Epithelial cell of prostate (primary cell): ENCODE measurements around the gene LARP1.

Experiments used
- DNase-seq: peaks from one replicate; pipeline ENCODE4 v3.0.0-alpha.2; 2011; ENCODE audit warnings: low read depth, low spot score
- H3K27ac ChIP-seq: fragments of 450-650 bp; 2 replicates; pipeline ENCODE4 v1.5.1; 2017; ENCODE audit warnings: mild to moderate bottlenecking

The LARP1 gene

DNA sequence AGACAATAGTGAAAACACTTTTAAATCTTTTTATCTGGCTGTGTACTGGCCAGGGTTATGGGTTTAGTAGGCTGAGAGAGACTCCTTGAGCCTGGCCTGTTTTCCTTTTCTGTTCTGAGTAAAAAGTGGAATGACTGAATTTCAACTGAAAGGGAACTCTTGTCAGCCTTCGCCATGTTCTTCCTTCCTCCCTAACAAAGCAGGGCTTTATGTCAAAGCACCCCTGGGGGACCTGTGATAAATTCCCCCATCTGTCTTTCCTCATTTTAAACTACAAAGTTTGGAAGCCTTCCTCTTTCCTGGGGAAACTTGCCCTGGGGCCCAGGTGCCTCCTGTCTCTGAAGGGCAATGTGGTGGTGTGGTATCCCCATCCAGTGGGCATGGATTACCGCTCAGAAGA lies 29.7 kb downstream of the LARP1 start:
- no peak for DNase-seq

DNA sequence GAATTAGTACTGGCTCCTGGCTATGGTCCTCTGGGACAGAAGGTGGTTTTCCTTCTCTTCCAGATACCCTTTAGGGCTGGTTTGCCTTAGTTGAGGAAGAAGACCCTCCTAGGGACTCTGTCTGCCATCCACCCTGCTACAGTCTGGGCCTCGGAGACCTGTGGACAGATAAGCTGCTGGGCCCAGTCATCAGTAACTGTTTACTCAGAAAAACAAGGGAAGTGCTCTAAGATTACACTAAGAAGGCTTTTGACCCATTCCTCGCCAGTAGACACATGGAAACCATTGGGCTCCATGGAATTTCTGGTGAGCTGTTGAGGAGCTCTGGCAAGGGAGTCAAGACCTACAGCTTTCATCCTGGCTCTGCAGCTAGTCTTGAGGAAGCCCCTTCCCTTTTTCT lies 31.2 kb downstream of the LARP1 start:
- DNase-seq: no peak
- H3K27ac ChIP-seq: no peak overlapping the region

More for the DNA sequence above, 29.7 kb downstream of the LARP1 start:
- no peak overlapping the region for H3K27ac ChIP-seq

DNA sequence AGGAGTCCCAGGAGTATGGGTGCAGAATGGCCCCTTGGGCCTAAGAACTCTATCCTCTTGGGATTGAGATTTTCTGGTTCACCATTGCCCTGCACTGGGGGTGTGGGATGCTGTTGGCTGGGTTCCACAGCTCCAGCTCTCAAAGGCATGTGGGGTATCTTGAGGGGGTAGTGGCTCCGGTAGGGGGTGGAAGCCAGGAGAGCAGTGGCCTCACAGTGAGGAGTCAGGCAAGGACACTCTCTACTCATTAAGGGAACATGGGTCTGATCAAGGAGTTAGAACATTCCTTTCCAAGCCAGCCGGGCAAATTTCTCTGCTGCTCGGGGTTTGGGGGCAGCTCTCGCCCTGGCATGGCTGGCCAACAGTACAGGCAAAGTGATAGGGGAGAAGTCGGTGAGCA lies 33.0 kb downstream of the LARP1 start:
- no peak for DNase-seq
- no peak overlapping the region for H3K27ac ChIP-seq

DNA sequence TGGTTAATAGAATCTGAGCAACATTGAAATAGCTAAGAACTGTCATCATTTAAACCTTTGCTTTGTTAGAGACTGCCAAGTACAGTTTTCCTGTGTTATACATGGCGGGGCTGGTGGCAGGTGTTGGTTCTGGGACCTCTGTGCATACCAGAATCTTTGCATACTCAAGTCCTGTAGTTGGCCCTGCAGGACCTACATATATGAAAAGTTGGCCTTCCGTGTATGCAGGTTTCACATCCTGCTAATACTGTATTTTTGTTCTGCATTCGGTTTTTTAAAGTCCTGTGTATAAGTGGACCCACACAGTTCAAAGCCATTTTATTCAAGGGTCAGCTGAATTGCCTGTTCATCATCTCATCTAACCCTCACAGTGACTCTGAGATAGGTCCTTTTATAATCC lies 36.4 kb downstream of the LARP1 start:
- no peak for DNase-seq

DNA sequence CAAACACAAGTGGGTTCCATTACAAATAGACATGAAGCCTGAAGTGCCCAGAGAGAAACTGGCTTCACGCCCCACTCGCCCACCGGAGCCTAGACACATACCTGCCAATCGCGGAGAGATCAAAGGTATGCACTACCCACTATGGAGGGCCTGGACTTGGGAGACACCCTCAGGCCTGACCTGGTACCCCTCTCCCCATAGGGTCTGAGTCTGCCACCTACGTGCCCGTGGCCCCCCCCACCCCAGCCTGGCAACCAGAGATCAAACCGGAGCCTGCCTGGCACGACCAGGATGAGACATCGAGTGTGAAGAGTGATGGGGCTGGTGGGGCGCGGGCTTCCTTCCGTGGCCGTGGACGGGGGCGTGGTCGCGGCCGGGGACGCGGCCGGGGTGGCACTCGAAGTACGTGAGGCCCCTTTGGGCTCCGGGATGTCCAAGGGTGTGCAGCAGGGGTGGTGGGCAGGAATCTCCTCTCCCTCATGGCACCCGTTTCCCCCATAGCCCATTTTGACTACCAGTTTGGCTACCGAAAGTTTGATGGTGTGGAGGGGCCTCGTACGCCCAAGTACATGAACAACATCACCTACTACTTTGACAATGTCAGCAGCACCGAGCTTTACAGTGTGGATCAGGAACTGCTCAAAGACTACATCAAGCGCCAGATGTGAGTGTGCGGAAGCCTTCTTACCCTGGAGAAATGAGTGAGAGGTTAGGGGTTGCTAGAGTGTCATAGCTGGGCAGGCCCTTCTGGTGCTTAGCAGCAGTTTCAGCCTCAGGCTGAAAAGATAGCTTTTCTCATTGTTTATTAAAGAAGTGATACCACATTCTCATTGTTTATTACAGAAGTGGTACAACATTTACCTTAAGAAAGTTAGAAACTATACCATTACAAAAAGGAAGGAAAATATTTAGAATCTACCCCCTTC lies 38.7 kb downstream of the LARP1 start:
- H3K27ac ChIP-seq: no peak overlapping the region
- DNase-seq: no peak

More for the DNA sequence above, 36.4 kb downstream of the LARP1 start:
- no peak overlapping the region for H3K27ac ChIP-seq

DNA sequence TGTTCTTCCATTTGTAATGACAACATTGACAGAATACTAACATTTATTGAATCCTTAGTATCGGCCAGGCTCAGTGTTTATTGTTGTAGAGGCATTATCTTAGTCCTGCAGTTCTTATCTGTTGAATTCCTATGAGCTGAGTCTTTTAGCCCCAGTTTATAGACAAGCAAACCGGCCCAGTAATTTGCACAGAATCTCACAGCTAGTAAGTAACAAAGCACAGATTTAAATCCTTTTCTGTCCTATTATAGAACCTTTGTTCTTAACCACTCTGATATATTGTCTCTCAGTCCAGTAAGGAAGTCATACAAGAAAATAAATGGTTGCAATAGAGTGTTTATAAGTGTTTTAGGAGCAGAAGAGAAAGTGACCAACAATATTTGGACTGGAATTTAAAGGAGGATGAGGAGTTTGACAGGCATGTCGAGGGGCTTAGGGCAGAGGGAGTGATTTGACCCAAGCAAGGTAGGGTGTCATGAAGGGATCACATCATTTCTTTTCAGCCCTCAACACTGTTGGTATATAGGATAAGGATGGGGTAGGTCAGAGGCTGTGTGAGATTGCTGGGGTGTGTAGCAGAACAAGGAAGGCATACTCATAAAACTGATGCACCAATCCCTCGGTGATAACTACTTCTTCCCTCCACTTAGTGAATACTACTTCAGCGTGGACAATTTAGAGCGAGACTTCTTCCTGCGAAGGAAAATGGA lies 39.5 kb downstream of the LARP1 start:
- no peak for DNase-seq
- no peak overlapping the region for H3K27ac ChIP-seq

DNA sequence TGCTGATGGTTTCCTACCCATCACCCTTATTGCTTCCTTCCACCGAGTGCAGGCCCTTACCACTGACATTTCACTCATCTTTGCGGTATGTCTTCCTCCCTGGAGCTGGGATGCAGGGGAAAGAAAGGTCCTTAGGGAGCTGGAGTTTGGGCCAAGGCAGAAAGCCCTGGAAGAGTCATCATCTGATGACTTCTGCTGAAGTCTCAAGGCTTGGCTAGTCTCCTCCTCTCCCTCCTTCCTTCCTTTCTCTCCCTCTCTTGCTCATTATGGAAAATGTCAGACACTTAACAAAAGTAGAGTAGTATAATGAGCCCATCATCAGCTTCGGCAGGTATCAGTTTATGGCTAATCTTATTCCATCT lies 40.0 kb downstream of the LARP1 start:
- no peak overlapping the region for H3K27ac ChIP-seq
- no peak for DNase-seq

DNA sequence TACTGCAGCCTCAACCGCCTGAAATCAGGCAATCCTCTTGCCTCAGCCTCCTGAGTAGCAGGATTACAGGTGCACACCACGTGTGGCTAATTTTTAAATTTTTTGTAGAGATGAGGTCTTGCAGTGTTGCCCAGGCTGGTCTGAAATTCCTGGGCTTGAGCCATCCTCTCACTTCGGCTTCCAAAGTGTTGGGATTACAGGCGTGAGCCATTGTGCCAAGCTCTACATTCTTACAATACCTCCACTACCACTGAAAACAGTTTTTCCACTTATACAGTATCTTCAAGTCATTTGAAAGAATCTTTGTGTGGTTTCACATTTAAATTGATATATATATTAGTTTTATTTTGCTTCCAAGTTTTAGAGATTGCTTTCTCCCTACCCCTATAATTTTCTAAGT lies 42.6 kb downstream of the LARP1 start:
- DNase-seq: no peak
- H3K27ac ChIP-seq: no peak overlapping the region

DNA sequence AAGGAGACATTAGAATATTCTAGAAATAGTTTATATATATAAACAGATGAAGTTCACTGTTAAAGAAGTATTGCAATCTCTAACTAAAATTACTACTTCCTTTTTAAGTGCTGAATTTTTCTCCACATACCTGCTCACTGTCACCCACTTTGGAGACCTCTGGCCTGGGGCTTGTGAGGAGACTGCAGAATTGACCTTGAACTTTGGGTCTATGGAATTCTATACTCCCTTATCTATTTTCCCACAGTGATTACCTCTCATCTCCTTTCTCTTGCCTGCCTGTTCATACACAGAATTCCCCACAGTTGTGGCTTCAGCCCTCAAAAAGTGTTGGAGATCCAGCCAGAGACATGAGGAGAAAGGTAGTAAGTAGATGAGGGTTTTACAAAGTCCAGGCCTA lies 45.4 kb downstream of the LARP1 start:
- H3K27ac ChIP-seq: no peak overlapping the region
- DNase-seq: no peak

DNA sequence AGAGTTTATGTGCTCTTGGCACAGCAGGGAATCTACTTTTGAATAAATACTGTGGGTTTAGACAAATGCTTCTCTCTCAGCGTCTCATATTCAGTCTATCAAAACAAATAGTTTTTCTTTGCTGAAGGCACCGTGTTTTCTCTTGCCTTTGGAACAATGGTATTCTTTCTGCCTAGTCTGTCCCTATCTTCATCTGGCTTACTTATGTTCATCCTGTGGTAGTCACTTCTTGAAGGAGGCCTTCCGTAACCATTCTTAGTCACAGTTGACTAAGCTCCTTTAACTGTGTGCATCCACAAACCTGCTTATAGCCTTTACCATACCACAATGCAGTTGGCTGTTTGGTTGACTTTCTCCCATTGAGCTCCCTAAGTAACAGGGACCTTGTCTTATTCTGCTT lies 45.9 kb downstream of the LARP1 start:
- DNase-seq: no peak
- no peak overlapping the region for H3K27ac ChIP-seq

DNA sequence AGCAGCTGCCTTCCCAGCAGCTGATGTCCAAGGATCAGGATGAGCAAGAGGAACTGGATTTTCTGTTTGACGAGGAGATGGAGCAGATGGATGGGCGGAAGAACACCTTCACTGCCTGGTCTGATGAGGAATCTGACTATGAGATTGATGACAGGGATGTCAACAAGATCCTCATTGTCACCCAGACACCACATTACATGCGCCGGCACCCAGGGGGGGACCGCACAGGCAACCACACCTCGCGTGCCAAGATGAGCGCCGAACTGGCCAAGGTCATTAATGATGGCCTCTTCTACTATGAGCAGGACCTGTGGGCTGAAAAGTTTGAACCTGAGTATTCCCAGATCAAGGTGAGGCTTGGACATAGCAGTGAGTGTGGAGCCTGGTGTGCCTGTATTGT lies 46.9 kb downstream of the LARP1 start:
- H3K27ac ChIP-seq: no peak overlapping the region
- no peak for DNase-seq

DNA sequence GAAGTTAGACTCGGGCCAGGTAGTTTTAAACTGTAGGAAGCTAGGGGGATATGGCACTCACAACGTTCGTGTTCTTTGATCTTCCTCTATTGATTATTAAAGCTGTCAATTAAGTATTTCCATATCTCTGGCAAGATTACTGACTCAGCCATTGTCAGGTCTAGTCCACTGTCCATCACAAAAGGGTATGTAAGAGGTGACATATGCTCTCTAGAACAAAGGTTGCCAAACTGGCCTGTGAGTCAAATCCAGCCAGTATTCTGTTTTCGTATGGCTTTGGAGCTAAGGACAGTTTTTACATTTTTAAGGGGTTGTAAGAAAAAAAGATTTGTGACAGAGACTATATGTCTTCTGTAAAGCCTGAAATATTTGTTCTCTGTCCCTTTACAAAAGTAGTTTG lies 51.0 kb downstream of the LARP1 start:
- no peak for DNase-seq

DNA sequence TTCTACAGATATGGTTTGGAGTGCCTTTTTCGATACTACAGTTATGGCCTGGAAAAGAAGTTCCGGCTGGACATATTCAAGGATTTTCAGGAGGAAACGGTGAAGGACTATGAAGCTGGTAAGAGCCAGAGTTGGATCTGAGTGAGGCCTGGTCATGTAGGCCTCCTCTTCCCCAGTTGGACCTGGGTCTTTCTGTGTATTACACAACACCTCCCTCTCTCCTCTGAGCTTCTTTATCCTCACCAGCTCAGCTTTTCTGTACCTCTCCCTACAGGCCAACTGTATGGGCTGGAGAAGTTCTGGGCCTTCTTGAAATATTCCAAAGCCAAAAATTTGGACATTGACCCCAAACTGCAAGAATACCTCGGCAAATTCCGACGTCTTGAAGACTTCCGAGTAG lies 56.1 kb downstream of the LARP1 start:
- no peak overlapping the region for H3K27ac ChIP-seq
- no peak for DNase-seq

More for the DNA sequence above, 51.0 kb downstream of the LARP1 start:
- no peak overlapping the region for H3K27ac ChIP-seq

DNA sequence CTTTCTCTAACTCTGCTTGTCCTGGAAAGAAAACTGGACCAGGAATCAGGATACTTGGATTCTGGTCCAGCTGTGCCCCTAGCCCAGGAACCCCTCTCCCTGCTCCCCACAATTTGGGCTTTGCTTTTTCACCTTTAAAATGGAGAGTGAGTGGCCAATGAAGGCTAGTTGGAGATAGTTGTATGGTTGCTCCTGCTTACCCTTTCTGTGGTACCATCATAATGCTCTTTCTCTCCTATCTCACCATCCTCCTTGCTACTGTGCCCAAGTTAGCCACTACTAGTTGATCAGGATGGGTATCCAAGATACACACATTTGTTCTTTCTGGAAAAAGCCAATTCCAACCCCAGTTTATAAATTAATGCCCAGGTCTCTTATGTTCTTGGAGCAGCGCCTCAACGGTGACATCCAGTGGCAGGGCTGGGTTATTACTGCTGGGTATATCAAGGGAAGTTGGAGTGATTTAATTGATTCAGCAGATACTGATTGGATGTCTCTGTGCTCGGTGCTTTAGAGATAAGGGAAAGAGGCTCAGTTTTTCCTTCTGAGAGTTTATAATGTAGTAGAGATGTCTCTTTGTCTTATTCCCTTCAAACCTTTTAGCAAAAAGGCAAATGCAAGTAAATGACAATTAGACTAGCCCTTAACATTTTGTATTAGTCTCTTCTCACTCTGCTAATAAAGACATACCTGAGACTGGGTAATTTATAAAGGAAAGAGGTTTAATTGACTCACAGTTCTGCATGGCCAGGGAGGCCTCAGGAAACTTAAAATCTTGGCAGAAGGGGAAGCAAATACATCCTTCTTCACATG lies 56.7 kb downstream of the LARP1 start:
- no peak overlapping the region for H3K27ac ChIP-seq
- no peak for DNase-seq

DNA sequence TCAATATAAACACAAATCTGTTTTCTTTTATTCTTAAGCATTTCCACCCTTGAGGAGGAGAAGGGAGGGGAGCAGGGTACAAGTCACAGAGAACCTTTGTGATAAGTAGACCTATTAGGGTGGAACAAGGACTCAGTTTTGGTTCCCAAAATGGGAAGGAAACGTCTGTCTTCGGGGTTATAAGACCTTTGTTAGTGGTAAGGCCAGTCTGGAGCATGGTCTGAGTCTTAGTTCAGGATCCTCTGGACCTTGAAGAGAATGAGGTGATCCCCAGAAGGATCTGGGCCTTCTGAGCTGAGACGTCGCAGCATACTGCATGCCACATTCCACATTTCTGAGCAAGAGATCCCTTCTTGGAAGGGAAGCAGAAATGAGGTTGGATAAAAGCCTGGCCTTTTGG lies 58.0 kb downstream of the LARP1 start:
- no peak overlapping the region for H3K27ac ChIP-seq
- DNase-seq: no peak

DNA sequence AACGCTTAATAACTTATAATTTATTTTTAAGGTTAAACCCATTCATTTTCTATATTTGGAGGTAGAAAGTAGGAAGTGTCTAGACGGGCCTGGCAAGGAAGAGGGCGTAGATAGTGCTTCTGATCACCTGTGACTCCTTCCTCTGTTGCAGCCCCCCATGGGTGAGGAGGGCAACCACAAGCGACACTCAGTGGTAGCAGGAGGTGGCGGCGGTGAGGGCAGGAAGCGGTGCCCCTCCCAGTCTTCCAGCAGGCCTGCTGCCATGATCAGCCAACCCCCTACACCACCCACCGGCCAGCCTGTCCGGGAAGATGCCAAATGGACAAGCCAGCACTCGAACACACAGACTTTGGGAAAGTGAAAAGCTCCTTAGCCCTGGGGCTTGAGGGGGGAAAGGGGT lies 58.6 kb downstream of the LARP1 start:
- DNase-seq: no peak
- no peak overlapping the region for H3K27ac ChIP-seq

DNA sequence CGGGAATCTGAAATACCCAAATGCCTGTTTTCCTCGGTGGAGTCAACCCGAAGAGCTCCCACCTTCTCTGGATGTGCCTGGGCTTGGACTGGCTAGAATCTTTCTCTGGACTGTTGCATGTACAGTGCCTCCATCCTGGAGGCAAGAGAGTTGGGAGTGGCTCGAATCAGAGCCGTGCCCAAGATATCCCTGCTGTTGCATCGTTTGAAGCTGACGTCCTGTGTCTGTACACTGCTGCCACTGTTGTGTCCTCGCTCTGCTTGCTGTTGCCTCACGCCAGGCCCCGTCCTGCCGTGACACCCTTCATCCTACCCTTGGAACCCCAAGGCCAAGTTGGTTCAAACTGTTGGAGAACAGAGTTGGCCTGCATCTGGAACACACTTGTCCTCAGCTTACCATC lies 59.8 kb downstream of the LARP1 start:
- H3K27ac ChIP-seq: no peak overlapping the region

DNA sequence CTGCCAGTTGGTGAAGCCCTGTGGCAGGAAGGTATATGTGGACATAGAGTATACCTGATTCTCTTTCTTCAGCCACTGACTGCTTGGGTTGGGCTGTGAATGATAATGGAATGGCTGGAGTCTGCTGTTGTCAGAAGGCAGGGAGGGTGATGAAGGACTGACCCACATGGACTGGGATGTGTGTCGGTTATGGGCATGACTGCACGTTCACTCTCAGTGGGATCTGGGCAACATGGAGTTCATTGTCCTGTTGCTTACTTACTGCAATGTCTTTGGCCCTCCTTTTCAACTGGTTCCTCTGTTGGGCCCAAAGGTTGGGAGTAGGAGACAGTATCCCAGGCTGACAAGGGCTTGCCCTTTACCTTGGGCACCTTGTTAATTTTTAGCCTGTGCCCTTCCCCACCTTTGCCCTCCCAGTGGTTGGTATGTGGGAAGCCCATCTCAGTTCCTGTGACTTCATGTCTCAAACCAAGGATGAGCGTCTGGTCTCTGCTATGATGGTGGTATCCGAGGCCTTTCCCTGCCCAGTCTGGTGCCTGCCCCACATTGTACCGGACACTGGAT lies 60.6 kb downstream of the LARP1 start:
- DNase-seq: no peak
- H3K27ac ChIP-seq: no peak overlapping the region

More for the DNA sequence above, 59.8 kb downstream of the LARP1 start:
- DNase-seq: no peak

DNA sequence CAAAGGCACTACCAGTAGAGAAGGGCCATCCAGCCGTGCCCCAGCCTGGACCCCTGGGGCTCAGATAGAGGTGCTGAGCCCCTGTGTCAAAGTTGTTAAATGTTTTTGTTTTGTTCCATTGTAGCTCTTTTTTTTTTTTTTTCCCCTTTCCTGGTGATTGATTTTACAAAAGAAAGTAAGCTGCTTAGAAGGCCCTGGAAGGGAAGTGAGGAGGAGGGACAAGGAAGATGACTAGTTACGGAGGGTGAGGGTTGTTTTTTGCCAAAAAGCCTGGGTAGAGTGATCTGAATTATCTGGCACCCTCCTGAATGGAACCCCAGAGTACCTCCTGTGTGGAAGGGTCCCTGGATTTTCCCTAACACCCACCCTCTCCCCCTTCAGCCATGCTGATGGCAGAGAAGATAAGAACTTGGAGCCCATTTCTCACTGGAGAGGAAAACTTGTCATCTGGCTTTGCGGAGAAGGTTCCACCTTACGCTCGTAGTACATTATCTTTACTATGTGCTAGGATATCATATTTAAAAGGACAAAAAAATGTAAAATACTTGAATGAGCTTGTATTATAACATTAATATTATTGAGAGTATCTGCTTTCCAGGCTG lies 61.8 kb downstream of the LARP1 start:
- no peak for DNase-seq
- no peak overlapping the region for H3K27ac ChIP-seq

DNA sequence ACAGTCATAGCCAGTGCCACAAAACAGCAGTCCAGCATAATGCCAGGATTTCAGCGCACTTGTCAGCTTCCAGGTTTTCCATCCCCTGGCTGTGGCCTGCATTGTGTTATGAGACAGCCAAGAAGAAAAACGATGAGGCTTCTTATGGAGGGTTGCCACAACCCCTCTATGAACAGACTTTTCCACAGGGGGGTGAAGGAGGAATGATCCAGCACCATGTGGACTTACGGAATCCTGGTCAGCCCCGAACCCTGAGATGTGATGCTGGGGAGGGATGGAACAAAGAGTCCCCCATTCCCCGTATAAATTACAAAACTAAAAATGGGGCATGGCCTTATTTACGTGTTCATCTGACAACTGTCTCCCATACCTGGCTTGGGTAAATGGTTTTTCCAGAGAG lies 62.6 kb downstream of the LARP1 start:
- no peak for DNase-seq
- no peak overlapping the region for H3K27ac ChIP-seq
